Right lung (tissue), 5 donors: ENCODE results near the gene CLP1. TPM values are rescaled to one million over a fixed set of nuclear protein-coding genes. Genes with fewer than 3 reads are reported as not detected.
"Not testable (repeated sequence)": the region's sequence is repeated elsewhere in the genome, so short reads cannot be mapped to it uniquely, and the experiment has no call there.

Source experiments
- DNase-seq, 2 donors: peaks; one replicate each; pipeline ENCODE4 v3.0.0-alpha.2; 2013
- polyA plus RNA-seq, 5 donors: library from polyadenylated mRNA; unstranded; fragments of 120-200 nt; gene quantifications; one replicate each; pipeline versions ENCODE4 v1.2.1 to v1.2.3, GENCODE V29; 2013; ENCODE audit warnings: inconsistent platforms in 1 of 5, low replicate concordance in 1 of 5; ENCODE audit not compliant: insufficient read length in 5 of 5, insufficient read depth in 1 of 5

CLP1 gene
- polyA plus RNA-seq, 5 donors, result 12.1 to 16.0 (median 12.8) TPM

- no peak for DNase-seq
These were observed 430 bp downstream of the CLP1 start for GRCh38 chr11:57658023-57658361.

- no peak for DNase-seq
These were observed 2.1 kb downstream of the CLP1 start for GRCh38 chr11:57659669-57660068.

- no peak for DNase-seq
These were observed 5.3 kb downstream of the CLP1 start for GRCh38 chr11:57662893-57663292.

- DNase-seq, result no peak
These were observed 6.4 kb downstream of the CLP1 start for GRCh38 chr11:57663975-57664374.

- peak; percentile 98 to 100 for DNase-seq
These were observed 9.7 kb downstream of the CLP1 start for GRCh38 chr11:57667117-57667735.

- DNase-seq, result peak in 1 of 2 donors; percentile 100
These were observed 10.3 kb downstream of the CLP1 start, which contains the start of gene ZDHHC5 for GRCh38 chr11:57667736-57668433. Gene ZDHHC5 (plus strand): TSS chr11:57668114. CDS start chr11:57673091, 4,977 bp downstream.

- DNase-seq, result no peak
These were observed 10.8 kb downstream of the CLP1 start for GRCh38 chr11:57668434-57668782.

GRCh38 chr11:57674251-57674650 is 16.7 kb downstream of the CLP1 start:
- DNase-seq, result no peak

GRCh38 chr11:57675176-57675941 is 17.8 kb downstream of the CLP1 start:
- no peak for DNase-seq

GRCh38 chr11:57679396-57679795 is 21.8 kb downstream of the CLP1 start:
- no peak for DNase-seq

- no peak for DNase-seq
These were observed 23.0 kb downstream of the CLP1 start for GRCh38 chr11:57680552-57680874.

GRCh38 chr11:57681168-57681567 is 23.6 kb downstream of the CLP1 start:
- no peak for DNase-seq

GRCh38 chr11:57690474-57690873 is 32.9 kb downstream of the CLP1 start:
- DNase-seq, result not testable (repeated sequence)

GRCh38 chr11:57698843-57699365 is 41.3 kb downstream of the CLP1 start:
- DNase-seq, result no peak

GRCh38 chr11:57699813-57700212 is 42.3 kb downstream of the CLP1 start:
- DNase-seq, result no peak

- no peak for DNase-seq
These were observed 42.9 kb downstream of the CLP1 start for GRCh38 chr11:57700425-57700824.

- DNase-seq, result no peak
These were observed 45.8 kb downstream of the CLP1 start for GRCh38 chr11:57703341-57703740.

GRCh38 chr11:57704932-57705331 is 47.4 kb downstream of the CLP1 start:
- no peak for DNase-seq

- not testable (repeated sequence) for DNase-seq
These were observed 47.9 kb downstream of the CLP1 start for GRCh38 chr11:57705432-57705831.

GRCh38 chr11:57709802-57710367 is 52.3 kb downstream of the CLP1 start:
- no peak for DNase-seq
